Stimulated activated CD4-positive, alpha-beta T cell treated with anti-CD3 and anti-CD28 coated beads, Interleukin-1b, Interleukin-23, amount 100 ng/mL, for 1 hour (primary cell): Measurements from ENCODE around the gene LYPD6B.

Experiments
- DNase-seq, 2 donors: peaks; one replicate each; pipeline ENCODE4 v3.0.0-alpha.2; 2020; ENCODE audit warnings: low read depth in 2 of 2

The LYPD6B gene

GRCh38 chr2:149156971-149157740, 118.7 kb downstream of the LYPD6B start:
- DNase-seq = no peak

- DNase-seq = no peak
Observed at GRCh38 chr2:149158957-149159356, 120.5 kb downstream of the LYPD6B start.

GRCh38 chr2:149160195-149160594, 121.7 kb downstream of the LYPD6B start:
- DNase-seq = no peak

- no peak for DNase-seq
Observed at GRCh38 chr2:149160701-149161217, 122.3 kb downstream of the LYPD6B start.

GRCh38 chr2:149161481-149162225, 123.2 kb downstream of the LYPD6B start:
- no peak for DNase-seq

- no peak for DNase-seq
Observed at GRCh38 chr2:149164296-149164695, 125.8 kb downstream of the LYPD6B start.

GRCh38 chr2:149164827-149165226, 126.3 kb downstream of the LYPD6B start:
- no peak for DNase-seq

- no peak for DNase-seq
Observed at GRCh38 chr2:149167001-149167780, 128.7 kb downstream of the LYPD6B start.

- no peak for DNase-seq
Observed at GRCh38 chr2:149167941-149168340, 129.4 kb downstream of the LYPD6B start.

GRCh38 chr2:149169656-149170055, 131.2 kb downstream of the LYPD6B start:
- DNase-seq = no peak

GRCh38 chr2:149170156-149170555, 131.7 kb downstream of the LYPD6B start:
- DNase-seq = no peak

GRCh38 chr2:149170911-149171310, 132.4 kb downstream of the LYPD6B start:
- no peak for DNase-seq

- no peak for DNase-seq
Observed at GRCh38 chr2:149173220-149173619, 134.7 kb downstream of the LYPD6B start.

- DNase-seq = no peak
Observed at GRCh38 chr2:149175956-149176355, 137.5 kb downstream of the LYPD6B start.

- DNase-seq = no peak
Observed at GRCh38 chr2:149178612-149179011, 140.1 kb downstream of the LYPD6B start.

GRCh38 chr2:149180226-149180875, 141.9 kb downstream of the LYPD6B start:
- no peak for DNase-seq

GRCh38 chr2:149183187-149183586, 144.7 kb downstream of the LYPD6B start:
- no peak for DNase-seq

GRCh38 chr2:149184991-149185390, 146.5 kb downstream of the LYPD6B start:
- no peak for DNase-seq

- DNase-seq = no peak
Observed at GRCh38 chr2:149185942-149186490, 147.5 kb downstream of the LYPD6B start.

- DNase-seq = no peak
Observed at GRCh38 chr2:149187057-149187456, 148.6 kb downstream of the LYPD6B start.

- no peak for DNase-seq
Observed at GRCh38 chr2:149188291-149188690, 149.8 kb downstream of the LYPD6B start.
